ENCODE results near the gene POLR1C.
A peak's percentile ranks its signal among the peaks of the same experiment; 100 is the strongest.
"Not testable (repeated sequence)": the region's sequence is repeated elsewhere in the genome, so short reads cannot be mapped to it uniquely, and the experiment has no call there.

Gene POLR1C

DNA sequence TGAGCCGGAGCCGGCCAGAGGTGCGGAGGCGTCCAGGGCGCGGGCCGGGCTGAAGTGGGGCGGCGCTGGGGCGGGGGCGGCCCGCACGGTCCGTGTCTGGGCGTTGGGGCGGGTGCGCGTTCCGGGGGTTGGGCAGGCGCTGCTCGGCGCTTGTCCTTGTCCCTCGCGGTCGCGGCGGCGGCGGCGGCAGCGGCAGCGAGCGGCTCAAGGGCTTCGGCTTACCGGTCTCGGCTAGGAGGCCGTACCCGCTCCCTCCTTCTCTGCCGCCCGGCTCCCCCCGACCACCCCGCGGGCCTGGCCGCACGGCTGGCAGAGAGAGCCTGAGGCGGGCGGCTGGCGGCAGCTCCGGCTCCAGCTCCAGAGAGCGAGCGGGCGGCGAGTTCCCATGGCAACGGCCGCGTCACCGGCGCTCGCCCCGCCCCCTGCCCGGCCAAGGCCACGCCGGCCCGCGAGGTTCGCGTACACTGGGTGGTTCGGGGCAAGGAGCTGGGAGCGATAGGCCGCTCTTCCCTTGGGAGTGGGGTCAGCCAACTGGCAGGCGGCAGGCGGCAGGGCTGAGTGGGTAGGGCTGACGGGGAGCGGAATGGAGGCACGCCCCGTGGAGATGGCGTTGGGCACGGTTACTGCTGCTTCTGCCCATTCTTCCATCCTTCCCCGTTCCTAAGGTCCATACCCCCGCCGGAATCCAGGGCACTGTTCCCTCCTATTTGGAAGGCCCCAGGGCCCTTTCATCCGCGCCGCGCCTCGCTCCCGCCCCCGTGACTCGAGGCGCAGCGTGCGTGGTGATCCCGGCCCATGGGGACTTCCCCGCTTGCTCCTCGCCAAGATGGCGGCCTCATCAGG lies 6.7 kb upstream of the POLR1C start, which contains the start of gene LRRC73:
Gene LRRC73, minus strand, starts transcription at position 363 of the 843 bp plus-strand sequence. CDS start 561 bp downstream, outside the sequence.
- peak; percentile 72 for DNase-seq (ENCODE audit: low spot score)

DNA sequence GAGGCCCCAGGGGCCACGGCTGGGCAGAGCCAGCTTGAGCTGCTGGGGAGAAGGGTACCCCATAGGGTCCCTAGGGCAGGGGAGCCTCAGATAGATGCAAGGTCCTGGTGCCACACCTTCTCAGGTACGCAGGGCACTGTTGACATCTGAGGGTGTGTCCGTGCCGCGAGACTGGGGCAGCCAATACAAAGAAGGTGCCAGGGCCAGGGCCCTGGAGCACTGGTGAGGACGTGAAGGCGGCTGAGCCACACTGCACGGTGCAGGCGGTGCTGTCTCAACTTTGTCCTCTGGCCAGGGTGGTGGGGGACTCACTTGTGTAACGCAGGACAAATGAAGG lies 6.1 kb upstream of the POLR1C start:
- DNase-seq (ENCODE audit: low spot score) = no peak

DNA sequence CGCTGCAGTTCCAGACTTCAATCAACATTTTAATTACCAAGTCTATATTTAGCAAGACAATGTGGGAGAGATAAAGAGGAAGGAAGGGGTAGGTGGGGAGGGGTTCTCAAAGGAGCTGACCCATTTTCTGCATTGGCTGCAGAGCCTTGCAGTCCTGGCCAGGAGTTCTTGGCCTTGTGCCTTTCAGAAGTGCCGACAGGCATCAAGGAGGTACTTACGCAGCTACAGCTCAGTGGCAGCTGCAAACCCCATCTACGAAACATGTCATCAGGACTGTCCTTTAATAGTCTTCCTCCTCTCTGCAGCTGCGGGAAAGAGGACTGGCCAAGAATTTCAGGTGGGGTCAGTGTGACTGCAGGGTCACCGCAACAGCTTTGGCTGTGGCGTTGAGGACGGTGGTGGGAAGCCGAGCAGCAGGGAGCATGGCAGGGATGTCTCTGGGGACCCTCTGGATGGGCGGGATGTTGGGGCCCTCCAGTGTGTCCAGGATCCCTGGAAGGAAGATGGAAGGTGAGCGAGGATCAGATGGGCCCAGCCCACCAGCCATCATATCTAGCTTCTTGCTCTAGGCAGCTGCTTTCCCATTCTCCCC lies 5.0 kb upstream of the POLR1C start:
- DNase-seq (ENCODE audit: low spot score) = no peak

DNA sequence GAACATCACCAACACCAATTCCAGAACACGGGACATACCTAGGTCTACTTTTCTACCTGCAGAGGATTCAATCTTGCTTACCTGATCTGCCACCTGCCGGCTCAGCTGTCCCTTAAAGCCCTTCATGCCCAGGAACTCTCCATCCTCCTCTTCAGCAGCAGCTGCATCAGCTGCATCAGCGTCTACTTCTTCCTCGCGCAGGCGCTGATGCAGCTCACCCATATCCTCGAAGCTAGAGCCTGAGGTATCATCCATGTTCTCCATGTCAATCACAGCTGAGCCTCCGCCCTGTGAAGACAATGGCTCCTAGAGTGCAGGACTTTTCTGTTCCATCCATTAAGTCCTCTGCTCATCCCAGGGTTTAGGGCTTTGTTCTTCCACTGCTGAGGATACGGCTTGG lies 1.1 kb upstream of the POLR1C start:
- DNase-seq (ENCODE audit: low spot score) = no peak

DNA sequence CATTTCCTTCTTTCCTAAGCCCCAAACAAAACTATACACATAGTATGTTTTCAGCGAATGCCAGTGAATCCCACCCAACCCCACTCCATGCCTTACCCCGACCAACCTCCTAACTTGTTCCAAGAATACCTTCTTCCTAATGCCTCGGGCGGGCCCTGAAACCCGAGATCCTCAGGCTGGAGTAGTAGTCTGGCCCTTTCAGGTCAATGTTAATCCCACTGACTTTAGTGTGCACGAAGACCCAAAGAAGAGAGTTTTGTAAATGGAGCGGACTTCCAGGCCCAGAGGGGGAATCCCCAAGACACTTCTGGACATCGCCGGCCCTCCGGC lies 557 bp upstream of the POLR1C start:
- no peak for DNase-seq (ENCODE audit: low spot score)

DNA sequence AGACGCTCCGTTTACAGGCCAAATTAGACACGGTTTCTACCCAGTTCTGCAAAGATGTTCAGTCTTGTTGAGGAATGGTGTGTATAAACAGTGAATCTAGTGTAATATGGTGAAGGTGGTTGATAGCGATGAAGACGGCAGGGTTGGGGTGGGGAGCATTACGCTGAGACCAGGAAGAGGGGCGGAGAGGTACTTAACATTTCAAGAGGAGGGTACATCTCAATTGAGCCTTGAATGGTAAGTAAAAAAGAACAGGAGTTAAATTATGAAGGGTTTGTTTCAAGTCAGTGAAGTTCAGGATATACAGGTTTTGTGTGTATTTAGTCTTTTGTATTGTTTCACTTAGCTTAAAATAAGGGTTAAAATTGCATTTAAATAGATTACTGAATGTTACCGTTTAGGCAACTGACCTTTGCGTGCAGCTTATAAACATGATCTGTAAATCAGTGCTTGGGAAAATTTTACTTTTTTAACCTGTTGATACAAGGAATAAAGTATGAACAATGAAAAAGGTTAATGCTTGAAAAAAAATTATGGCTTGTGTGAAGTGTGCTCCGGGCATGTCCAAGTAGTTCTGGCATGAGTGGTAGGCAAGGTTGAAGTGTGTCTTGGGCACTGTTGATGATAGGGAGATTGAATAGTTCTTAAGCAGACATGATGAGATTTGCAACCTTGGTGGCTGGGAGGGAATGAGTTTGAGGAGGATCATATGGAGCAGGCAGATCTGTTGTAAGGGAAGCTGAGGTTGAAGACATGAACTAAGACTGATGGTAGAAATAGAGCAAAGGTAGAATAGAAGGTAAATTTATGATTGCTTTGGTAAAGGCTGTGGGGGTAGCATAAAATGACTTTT lies 842 bp downstream of the POLR1C start:
- no peak for DNase-seq (ENCODE audit: low spot score)

DNA sequence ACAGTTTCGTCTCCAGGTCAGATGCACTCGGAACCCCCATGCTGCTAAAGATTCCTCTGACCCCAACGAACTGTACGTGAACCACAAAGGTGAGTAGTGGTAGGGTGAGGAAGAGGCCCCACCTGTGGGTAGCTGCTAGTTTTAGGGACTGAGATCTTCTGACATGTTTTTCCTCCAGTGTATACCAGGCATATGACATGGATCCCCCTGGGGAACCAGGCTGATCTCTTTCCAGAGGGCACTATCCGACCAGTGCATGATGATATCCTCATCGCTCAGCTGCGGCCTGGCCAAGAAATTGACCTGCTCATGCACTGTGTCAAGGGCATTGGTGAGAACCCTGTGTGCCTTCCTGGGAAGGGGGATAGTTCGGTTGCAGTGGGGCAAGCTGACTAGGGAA lies 3.2 kb downstream of the POLR1C start:
- DNase-seq (ENCODE audit: low spot score) = no peak

DNA sequence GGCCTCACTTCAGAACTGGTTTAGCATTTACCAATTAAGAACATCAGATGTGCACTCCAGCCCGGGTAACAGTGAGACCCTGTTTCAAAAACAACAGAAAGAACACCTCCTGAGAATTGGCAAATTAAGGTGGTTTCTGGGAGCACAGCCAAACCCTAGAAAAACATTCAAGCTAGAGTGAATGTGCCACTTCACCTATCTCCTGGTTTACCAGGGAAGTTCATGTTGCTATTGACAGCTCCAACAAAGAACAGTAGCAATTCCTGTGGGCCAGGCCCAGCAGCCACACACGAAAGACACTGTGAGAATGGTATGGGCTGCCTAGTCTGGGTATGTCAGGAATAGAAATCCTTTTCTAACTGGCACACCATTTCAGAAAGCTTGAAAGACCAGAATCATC lies 4.9 kb downstream of the POLR1C start:
- no peak for DNase-seq (ENCODE audit: low spot score)

DNA sequence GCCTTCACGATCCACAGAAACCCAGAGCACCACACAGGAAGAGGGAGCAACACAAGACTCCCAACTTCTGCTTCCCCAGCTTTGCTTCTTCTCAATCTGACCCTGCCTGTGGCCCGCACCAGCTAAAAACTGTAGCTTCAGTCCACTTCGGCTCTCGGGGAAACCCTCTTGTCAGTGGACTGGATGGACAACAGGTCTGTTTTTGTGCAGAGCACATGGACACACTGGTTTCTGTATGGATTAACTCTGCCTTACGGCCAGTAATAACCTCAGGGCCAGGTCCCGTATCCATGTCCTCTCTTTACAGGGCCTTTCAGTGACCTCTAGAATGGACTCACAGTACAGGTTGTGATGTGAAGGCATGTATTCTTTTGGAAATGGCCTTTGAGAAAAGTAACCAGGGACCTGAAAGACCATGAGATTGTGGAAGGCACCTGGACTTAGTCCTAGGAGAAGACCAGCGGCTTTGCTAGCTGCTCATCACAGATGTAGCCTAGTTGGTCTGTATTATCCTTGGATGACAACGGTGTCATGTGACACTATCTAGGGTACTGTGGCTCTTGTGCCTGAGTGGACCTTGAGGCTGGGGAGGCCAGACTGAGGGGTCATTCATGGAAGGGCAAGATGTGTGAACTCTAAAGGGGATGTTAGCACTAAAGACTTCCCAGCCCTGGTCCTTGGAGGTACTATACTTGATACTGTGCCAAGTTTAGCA lies 5.8 kb downstream of the POLR1C start:
- DNase-seq (ENCODE audit: low spot score) = no peak

DNA sequence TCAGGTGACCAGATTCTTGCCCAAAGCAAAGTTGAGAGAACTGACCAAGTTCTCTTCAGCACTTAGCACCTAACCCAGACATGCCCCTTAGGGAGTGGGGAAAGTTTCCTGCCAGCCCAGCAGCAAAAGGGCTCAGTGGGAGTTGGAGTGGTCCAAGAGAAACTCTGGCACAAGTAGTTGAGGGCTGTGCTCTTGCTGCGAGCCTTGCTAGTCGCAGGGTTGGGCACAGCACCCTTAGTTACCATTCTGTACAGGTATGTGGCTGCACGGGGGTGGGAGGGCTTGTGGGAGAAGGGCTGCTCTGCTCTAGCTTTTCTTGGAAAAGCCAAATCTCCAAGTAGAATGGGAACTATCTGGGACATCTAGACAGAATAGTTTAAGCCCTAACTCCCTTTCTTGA lies 6.4 kb downstream of the POLR1C start:
- no peak for DNase-seq (ENCODE audit: low spot score)

DNA sequence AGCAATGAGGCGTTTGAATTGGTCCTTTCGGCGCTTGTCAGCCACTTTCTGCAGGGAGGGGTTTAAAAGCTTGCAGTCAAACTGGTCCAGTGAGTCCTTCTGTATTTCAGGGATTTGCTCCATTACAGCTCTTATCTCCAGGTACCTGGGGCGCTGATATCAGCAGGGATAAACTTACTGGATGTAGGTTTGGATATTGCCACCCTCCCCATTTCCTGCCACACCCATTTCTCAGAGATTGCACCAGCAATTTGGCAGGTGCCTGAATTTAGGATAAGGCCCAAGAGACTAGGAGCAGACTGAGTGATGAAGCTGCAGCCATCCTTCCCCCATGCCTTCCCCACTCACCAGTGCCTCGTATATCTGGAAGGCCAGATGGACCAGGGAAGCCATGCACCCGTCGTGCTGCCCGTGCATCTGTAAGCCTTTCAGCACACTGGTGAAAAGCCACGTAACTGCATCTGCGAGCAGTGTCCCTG lies 7.6 kb downstream of the POLR1C start:
- DNase-seq (ENCODE audit: low spot score) = no peak

DNA sequence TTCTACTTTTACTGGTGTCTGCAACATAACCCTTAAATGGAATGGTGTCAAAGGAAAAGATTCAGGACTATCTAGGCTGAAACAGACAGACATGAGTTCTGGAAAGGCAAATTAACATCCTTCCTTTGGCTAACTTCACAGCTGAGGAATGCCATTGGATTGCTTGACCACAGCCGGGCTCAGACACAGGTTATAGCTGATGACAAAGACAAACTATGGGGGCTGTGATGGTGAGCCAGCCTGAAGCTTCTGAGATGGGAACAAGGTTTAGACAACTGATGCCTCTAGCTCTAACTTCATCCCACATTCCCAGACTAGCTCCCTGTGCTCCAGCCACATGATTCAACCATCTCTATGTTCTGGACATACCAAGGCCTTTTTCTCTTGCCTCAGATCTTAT lies 15.3 kb downstream of the POLR1C start:
- no peak for DNase-seq (ENCODE audit: low spot score)

DNA sequence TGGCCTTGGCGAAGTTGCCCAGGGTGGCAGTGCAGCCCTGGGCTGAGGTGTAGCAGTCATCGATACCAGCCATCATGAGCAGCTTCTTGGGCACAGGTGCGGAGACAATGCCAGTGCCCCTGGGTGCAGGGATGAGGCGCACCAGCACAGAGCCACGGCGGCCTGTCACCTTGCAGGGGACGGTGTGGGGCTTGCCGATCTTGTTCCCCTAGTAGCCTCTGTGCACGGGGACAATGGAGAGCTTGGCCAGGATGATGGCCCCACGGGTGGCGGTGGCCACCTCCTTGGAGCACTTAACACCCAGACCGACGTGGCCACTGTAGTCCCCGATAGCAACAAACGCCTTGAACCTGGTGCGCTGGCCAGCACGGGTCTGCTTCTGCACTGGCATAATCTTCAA lies 22.1 kb downstream of the POLR1C start:
- not testable (repeated sequence) for DNase-seq (ENCODE audit: low spot score)

DNA sequence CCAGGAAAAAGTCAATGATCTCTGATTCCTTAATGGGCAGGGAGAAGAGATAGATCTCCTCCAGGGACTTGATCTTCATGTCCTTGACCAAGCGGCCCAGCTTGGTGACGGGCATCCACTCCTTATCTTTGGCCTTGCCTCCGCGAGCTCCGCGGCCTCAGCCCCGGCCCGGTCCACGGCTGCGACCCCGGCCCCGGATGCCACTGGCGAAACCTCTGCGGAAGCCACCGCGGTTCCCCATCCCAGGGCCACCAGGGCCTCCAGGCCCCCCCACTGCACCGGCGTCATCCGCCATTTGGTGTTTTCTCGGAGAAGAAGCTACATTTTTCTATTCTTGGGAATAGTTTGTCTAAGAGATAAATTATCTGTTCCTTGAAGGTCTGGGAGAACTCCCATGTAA lies 22.5 kb downstream of the POLR1C start:
- not testable (repeated sequence) for DNase-seq (ENCODE audit: low spot score)

DNA sequence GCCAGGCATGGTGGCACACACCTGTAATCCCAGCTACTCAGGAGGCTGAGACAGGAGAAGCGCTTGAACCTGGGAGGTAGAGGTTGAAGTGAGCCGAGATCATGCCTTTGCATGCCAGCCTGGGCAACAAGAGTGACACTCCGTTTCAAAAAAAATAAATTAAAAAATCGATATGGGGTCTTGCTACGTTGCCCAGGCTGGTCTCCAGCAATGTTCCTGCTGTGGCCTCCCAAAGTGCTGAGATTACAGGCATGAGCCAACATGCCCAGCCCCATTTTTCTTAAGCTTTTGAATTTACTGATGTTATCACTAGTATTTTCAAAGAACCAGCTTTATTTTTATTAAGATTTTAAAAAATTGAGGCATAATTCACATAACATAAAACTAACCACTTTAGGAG lies 23.6 kb downstream of the POLR1C start:
- DNase-seq (ENCODE audit: low spot score) = no peak

DNA sequence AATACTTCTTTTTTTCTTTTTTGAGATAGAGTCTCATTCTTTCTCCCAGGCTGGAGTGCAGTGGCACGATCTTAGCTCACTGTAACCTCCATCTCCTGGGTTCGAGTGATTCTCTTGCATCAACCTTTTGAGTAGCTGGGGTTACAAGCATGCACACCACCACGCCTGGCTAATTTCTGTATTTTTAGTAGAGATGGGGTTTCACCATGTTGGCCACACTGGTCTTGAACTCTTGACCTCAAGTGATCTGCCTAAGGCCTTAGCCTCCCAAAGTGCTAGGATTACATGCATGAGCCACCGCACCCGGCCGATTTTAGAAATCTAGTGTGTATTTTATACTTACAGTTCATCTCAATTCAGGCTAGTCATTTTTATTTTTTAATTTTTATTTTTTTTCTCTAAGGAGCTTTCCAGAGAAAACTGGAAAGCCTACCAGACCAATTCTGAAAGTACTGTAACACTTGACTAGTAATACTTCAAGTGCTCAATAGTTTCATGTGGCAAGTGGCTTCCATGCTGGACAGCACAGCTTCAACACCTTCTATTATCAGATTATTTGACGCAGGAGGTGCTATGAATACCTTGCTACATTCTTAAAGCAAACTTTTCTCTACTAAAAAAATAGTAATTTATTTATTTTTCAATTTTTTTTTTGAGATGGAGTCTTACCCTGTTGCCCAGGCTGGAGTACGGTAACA lies 25.0 kb downstream of the POLR1C start:
- DNase-seq (ENCODE audit: low spot score) = no peak

DNA sequence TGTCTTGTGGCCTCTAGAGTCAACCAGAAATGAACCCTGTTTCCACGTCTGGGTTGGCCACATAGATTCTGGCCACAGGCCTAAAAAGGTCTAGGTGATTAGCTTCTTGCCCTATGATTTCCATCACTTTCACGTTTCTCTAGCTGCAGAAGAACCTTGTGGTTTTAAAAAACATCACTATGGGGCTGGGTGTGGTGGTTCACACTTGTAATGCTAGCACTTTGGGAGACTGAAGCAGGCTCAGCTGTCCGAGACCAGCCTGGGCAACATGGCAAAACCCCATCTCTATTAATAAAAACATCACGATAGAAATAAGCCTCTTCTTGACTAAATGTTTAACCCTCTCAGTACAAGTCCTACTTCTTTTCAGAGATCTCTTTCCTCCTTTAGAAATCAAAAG lies 27.6 kb downstream of the POLR1C start:
- no peak for DNase-seq (ENCODE audit: low spot score)

DNA sequence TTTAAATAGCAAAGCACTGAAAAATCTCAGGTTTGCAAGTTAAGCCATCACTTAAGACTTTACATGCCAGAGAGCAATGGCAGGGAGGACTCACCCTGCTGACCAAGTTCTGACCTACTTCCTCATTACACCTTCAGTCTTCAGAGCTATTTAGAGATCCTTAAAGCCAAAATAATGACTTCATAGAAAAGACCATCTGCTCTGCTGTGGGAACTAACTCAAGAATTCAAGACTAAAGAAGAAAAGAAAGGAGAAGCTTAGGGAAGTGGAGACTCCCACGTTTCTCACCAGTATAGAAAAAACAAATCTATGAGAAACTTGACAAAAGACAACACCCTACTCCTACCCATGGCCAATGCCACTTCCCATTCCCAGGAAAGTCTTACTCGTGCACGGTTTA lies 30.3 kb downstream of the POLR1C start:
- DNase-seq (ENCODE audit: low spot score) = no peak

DNA sequence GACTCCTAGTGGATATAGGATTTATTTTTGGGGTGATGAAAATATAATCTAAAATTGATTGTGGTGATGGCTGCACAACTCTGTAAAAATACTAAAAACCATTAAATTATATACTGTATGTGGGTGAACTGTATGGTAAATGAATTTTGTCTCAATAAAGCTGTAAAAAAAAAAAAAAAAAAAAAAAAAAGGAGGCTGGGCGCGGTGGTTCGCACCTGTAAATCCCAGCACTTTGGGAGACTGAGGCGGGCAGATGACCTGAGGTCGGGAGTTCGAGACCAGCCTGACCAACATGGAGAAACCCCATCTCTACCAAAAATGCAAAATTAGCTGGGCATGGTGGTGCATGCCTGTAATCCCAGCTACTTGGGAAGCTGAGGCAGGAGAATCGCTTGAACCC lies 40.7 kb downstream of the POLR1C start:
- DNase-seq (ENCODE audit: low spot score) = not testable (repeated sequence)

DNA sequence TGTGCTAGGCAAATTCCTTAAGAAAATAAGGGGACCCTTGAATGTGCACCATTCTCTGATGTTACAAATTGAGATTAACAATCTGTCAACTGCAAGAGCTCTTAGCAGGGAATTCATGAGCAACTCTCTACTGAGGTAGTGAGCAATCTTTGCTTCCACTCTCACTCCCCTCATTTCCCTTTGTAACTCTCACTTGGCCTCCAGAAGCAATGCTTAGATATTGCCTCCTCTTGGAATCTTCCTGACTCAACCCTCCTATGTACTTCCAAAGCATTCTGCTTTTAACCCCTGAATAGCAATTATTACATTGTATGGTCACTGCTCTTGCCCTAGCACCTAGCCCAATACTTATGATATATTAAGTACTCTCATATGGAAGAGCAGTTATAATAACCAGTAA lies 42.4 kb downstream of the POLR1C start:
- DNase-seq (ENCODE audit: low spot score) = no peak

DNA sequence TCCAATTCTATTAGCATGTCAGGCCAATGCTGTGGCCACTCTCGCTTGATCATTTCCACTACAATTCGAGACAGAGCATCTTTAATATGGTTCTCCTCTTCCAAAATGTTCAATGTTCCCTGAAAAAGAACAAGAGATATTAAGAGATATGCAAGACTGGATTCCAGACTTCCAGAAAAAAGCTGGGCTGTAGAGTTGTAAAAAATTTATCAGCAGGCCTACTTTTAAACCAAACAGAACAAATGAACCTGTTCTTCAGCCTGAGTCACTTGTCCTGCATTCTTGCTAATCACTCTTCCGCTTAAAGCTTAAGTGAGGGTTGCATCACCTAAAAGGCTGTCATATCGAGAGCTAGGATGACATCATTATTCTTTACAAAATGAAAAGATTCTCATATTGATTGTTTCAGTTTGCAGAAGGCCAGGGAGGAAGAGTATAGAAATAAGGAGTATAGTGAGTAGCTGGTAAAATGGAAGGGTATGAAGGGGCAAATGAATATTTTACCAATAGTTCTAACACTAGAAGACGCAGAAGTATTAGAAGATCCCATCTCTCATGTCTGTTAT lies 54.1 kb downstream of the POLR1C start:
- DNase-seq (ENCODE audit: low spot score) = no peak

Data from CD4-positive, alpha-beta T cell treated with Interleukin-2 at 100 ng/mL for 4 hours (primary cell).